ENCODE results near the gene FAM107A. TPM values are rescaled to one million over a fixed set of nuclear protein-coding genes. Genes with fewer than 3 reads are reported as not detected.

The FAM107A gene
- total RNA-seq, 1 donor from 2014 or later, result not detected

- Mint-ChIP-seq H3K27ac (no peak overlapping the region), H3K4me3 (peak overlapping the region; percentile 86), H3K27me3 (peaks cover 44% of the 10 kb centered on the region), H3K9me3 (peaks cover 2% of the 10 kb centered on the region), H3K4me1 (peaks cover 26% of the 10 kb centered on the region), H3K36me3 (ENCODE audit: low read depth) (no peaks in the 10 kb centered on the region)
- no peak for TF ChIP-seq CTCF (IDR thresholded peaks at IDR 0.05)
- POLR2A ChIA-PET, result no interaction called here
- intact Hi-C loops (cut with micrococcal nuclease), result no loop called here
- CTCF ChIA-PET, result interaction anchor here (1.0 to 1.2 kb wide), 2 partner anchors 17 to 45 kb away, joined by 3 read pairs; no protein-coding TSS in a partner anchor
- peak; percentile 96 for ATAC-seq (ENCODE audit: low read depth)
- peak; percentile 44 for DNase-seq
These were observed 8.0 kb upstream of the FAM107A start for GRCh38 chr3:58585005-58585786.

GRCh38 chr3:58584690-58585004 is 7.5 kb upstream of the FAM107A start:
- H3K9me3 Mint-ChIP-seq, result peaks cover 2% of the 10 kb centered on the region
- H3K4me3 Mint-ChIP-seq, result peak overlapping the region; percentile 86
- peaks cover 26% of the 10 kb centered on the region for H3K4me1 Mint-ChIP-seq

GRCh38 chr3:58581328-58582091 is 4.3 kb upstream of the FAM107A start:
- no peak for TF ChIP-seq CTCF (IDR thresholded peaks at IDR 0.05)
- CTCF ChIA-PET, result no interaction called here
- ATAC-seq (ENCODE audit: low read depth), result no peak
- Mint-ChIP-seq H3K4me3 (no peak overlapping the region), H3K4me1 (peaks cover 25% of the 10 kb centered on the region), H3K9me3 (peaks cover 2% of the 10 kb centered on the region), H3K27ac (no peak overlapping the region), H3K36me3 (ENCODE audit: low read depth) (no peaks in the 10 kb centered on the region), H3K27me3 (peaks cover 26% of the 10 kb centered on the region)
- intact Hi-C loops (cut with micrococcal nuclease), result no loop called here
- POLR2A ChIA-PET, result no interaction called here
- no peak for DNase-seq

More at GRCh38 chr3:58584690-58585004, 7.5 kb upstream of the FAM107A start:
- CTCF ChIA-PET, result interaction anchor here (1.2 kb wide), 1 partner anchor 45 kb away, joined by 3 read pairs; no protein-coding TSS in a partner anchor
- TF ChIP-seq CTCF (IDR thresholded peaks at IDR 0.05), result no peak
- H3K36me3 Mint-ChIP-seq (ENCODE audit: low read depth), result no peaks in the 10 kb centered on the region
- POLR2A ChIA-PET, result no interaction called here
- H3K27ac Mint-ChIP-seq, result no peak overlapping the region
- no peak for ATAC-seq (ENCODE audit: low read depth)
- DNase-seq, result no peak
- intact Hi-C loops (cut with micrococcal nuclease), result no loop called here
- H3K27me3 Mint-ChIP-seq, result peaks cover 42% of the 10 kb centered on the region

GRCh38 chr3:58580826-58581327 is 3.7 kb upstream of the FAM107A start:
- ATAC-seq (ENCODE audit: low read depth) (no peak), DNase-seq (no peak)
- POLR2A ChIA-PET, result no interaction called here
- Mint-ChIP-seq H3K27me3 (peaks cover 19% of the 10 kb centered on the region), H3K4me3 (no peak overlapping the region), H3K36me3 (ENCODE audit: low read depth) (no peaks in the 10 kb centered on the region), H3K27ac (no peak overlapping the region), H3K4me1 (peaks cover 18% of the 10 kb centered on the region), H3K9me3 (no peaks in the 10 kb centered on the region)
- CTCF ChIA-PET, result no interaction called here
- no peak for TF ChIP-seq CTCF (IDR thresholded peaks at IDR 0.05)
- intact Hi-C loops (cut with micrococcal nuclease), result no loop called here

DNA sequence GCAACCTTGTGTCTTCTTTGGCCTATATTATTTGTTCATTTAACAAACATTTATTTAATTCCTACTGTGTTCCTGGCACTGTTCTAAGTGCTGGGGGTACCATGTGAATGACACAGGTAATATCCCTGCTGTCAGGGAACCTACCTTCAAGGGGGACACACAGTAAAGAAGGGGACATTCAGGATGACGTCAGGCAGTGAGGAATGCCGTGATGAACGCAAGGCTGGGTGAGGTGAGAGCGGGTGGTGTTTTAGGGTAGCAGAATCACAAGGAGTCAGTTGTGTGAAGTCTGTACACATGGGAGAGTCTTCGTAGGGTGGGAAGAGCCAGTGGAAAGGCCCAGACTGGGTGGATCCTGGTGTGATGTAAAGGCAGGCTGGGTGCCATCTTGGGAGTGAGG is 1.7 kb upstream of the FAM107A start:
- TF ChIP-seq CTCF (IDR thresholded peaks at IDR 0.05), result no peak
- Mint-ChIP-seq H3K9me3 (no peaks in the 10 kb centered on the region), H3K36me3 (ENCODE audit: low read depth) (no peaks in the 10 kb centered on the region), H3K4me1 (peaks cover 3% of the 10 kb centered on the region), H3K27me3 (peaks cover 2% of the 10 kb centered on the region), H3K4me3 (no peak overlapping the region), H3K27ac (no peak overlapping the region)
- no peak for ATAC-seq (ENCODE audit: low read depth)
- ChIA-PET POLR2A (no interaction called here), CTCF (no interaction called here)
- intact Hi-C loops (cut with micrococcal nuclease), result no loop called here
- no peak for DNase-seq
